Measurements from ENCODE around the gene FBXO8.

Gene FBXO8

GRCh38 chr4:174230148-174230547, 53.3 kb downstream of the FBXO8 start:
- no peaks in the 10 kb centered on the region for H3F3A ChIP-seq (ENCODE audit: control insufficient read depth, insufficient read depth)
- no peaks in the 10 kb centered on the region for H3K4me1 ChIP-seq (ENCODE audit: control insufficient read depth, low read length)
- no peaks in the 10 kb centered on the region for H4K20me1 ChIP-seq (ENCODE audit: control insufficient read depth, insufficient read depth, low read depth, low read length)
- H3K27me3 ChIP-seq (ENCODE audit: control insufficient read depth, low read length) = peaks cover 13% of the 10 kb centered on the region; the same call in 1 of the 2 replicates
- H3K4me3 ChIP-seq (ENCODE audit: low read length) = no peak overlapping the region
- no peaks in the 10 kb centered on the region for H3K9me3 ChIP-seq (ENCODE audit: control insufficient read depth, insufficient read depth, low read length)
- no peaks in the 10 kb centered on the region for H3K79me2 ChIP-seq (ENCODE audit: control insufficient read depth, low read length)
- H3K9me2 ChIP-seq (replicated peaks; ENCODE audit: control insufficient read depth, low read length) = no peaks in the 10 kb centered on the region
- TF ChIP-seq CTCF (IDR thresholded peaks at IDR 0.05; ENCODE audit: low read depth, low read length, poor library complexity, severe bottlenecking) = no peak
- no peak for TF ChIP-seq EZH2phosphoT487 (IDR thresholded peaks at IDR 0.05; ENCODE audit: borderline replicate concordance, low read length)
- no peaks in the 10 kb centered on the region for H3K36me3 ChIP-seq (ENCODE audit: control insufficient read depth, low read length)
- no peak overlapping the region for H3K27ac ChIP-seq (ENCODE audit: low read depth, low read length)
- no peak overlapping the region for H3K4me2 ChIP-seq (ENCODE audit: low read length)

GRCh38 chr4:174228988-174229387, 54.5 kb downstream of the FBXO8 start:
- Histone ChIP-seq H3K27me3 (ENCODE audit: control insufficient read depth, low read length) (peaks cover 13% of the 10 kb centered on the region; the same call in 1 of the 2 replicates), H3K4me2 (ENCODE audit: low read length) (no peak overlapping the region), H3K4me1 (ENCODE audit: control insufficient read depth, low read length) (no peaks in the 10 kb centered on the region), H3K9me2 (replicated peaks; ENCODE audit: control insufficient read depth, low read length) (no peaks in the 10 kb centered on the region), H3K9me3 (ENCODE audit: control insufficient read depth, insufficient read depth, low read length) (no peaks in the 10 kb centered on the region), H3K4me3 (ENCODE audit: low read length) (no peak overlapping the region), H3K36me3 (ENCODE audit: control insufficient read depth, low read length) (no peaks in the 10 kb centered on the region), H3K27ac (ENCODE audit: low read depth, low read length) (no peak overlapping the region), H3K79me2 (ENCODE audit: control insufficient read depth, low read length) (no peaks in the 10 kb centered on the region), H4K20me1 (ENCODE audit: control insufficient read depth, insufficient read depth, low read depth, low read length) (no peaks in the 10 kb centered on the region), H3F3A (ENCODE audit: control insufficient read depth, insufficient read depth) (no peaks in the 10 kb centered on the region)
- TF ChIP-seq EZH2phosphoT487 (IDR thresholded peaks at IDR 0.05; ENCODE audit: borderline replicate concordance, low read length) (no peak), CTCF (IDR thresholded peaks at IDR 0.05; ENCODE audit: low read depth, low read length, poor library complexity, severe bottlenecking) (no peak)

- Histone ChIP-seq H3K27ac (ENCODE audit: low read depth, low read length) (no peak overlapping the region), H3K9me3 (ENCODE audit: control insufficient read depth, insufficient read depth, low read length) (no peaks in the 10 kb centered on the region), H4K20me1 (ENCODE audit: control insufficient read depth, insufficient read depth, low read depth, low read length) (no peaks in the 10 kb centered on the region), H3K79me2 (ENCODE audit: control insufficient read depth, low read length) (no peaks in the 10 kb centered on the region), H3F3A (ENCODE audit: control insufficient read depth, insufficient read depth) (no peaks in the 10 kb centered on the region), H3K9me2 (replicated peaks; ENCODE audit: control insufficient read depth, low read length) (no peaks in the 10 kb centered on the region), H3K27me3 (ENCODE audit: control insufficient read depth, low read length) (peaks cover 13% of the 10 kb centered on the region; the same call in 1 of the 2 replicates), H3K4me3 (ENCODE audit: low read length) (no peak overlapping the region), H3K4me1 (ENCODE audit: control insufficient read depth, low read length) (no peaks in the 10 kb centered on the region), H3K4me2 (ENCODE audit: low read length) (no peak overlapping the region), H3K36me3 (ENCODE audit: control insufficient read depth, low read length) (no peaks in the 10 kb centered on the region)
- TF ChIP-seq EZH2phosphoT487 (IDR thresholded peaks at IDR 0.05; ENCODE audit: borderline replicate concordance, low read length) = no peak
- no peak for TF ChIP-seq CTCF (IDR thresholded peaks at IDR 0.05; ENCODE audit: low read depth, low read length, poor library complexity, severe bottlenecking)
These were observed 58.0 kb downstream of the FBXO8 start for GRCh38 chr4:174225349-174226049.
